ENCODE results near the gene CKAP2L. TPM values are rescaled to one million over a fixed set of nuclear protein-coding genes. Genes with fewer than 3 reads are reported as not detected.

CKAP2L gene
- total and polyA plus RNA-seq, 9 of the 15 experiments (the other 6 are each of a cell fraction or from before 2014, with no cell fraction given), result 10.4 to 21.9 (median 14.2) TPM

DNA sequence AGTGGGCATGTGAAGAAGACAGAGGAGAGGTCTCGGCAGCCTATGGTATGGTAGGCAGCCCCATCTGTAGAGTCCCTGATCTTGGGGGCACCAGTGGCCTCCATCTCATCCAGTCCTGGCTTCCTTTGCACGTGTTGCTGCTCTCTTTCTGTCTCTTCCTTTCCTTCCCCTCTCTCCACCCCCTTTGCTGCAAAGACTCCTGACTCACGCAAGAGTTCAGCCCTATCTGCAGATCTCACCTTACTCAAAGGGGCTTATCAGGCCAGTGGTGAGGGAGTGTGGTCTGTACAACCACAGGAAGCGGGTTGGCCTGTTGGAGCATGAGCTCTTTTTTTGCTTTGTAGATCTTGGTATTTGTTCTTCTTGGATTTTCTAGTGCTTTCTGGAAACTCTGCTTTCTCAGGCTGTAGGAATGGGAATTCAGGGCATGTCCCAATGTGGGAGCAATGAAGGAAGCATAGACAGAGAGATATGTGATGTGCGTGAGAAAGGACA is 58.2 kb downstream of the CKAP2L start (continued):
- TF ChIP-seq, protein P1, sequence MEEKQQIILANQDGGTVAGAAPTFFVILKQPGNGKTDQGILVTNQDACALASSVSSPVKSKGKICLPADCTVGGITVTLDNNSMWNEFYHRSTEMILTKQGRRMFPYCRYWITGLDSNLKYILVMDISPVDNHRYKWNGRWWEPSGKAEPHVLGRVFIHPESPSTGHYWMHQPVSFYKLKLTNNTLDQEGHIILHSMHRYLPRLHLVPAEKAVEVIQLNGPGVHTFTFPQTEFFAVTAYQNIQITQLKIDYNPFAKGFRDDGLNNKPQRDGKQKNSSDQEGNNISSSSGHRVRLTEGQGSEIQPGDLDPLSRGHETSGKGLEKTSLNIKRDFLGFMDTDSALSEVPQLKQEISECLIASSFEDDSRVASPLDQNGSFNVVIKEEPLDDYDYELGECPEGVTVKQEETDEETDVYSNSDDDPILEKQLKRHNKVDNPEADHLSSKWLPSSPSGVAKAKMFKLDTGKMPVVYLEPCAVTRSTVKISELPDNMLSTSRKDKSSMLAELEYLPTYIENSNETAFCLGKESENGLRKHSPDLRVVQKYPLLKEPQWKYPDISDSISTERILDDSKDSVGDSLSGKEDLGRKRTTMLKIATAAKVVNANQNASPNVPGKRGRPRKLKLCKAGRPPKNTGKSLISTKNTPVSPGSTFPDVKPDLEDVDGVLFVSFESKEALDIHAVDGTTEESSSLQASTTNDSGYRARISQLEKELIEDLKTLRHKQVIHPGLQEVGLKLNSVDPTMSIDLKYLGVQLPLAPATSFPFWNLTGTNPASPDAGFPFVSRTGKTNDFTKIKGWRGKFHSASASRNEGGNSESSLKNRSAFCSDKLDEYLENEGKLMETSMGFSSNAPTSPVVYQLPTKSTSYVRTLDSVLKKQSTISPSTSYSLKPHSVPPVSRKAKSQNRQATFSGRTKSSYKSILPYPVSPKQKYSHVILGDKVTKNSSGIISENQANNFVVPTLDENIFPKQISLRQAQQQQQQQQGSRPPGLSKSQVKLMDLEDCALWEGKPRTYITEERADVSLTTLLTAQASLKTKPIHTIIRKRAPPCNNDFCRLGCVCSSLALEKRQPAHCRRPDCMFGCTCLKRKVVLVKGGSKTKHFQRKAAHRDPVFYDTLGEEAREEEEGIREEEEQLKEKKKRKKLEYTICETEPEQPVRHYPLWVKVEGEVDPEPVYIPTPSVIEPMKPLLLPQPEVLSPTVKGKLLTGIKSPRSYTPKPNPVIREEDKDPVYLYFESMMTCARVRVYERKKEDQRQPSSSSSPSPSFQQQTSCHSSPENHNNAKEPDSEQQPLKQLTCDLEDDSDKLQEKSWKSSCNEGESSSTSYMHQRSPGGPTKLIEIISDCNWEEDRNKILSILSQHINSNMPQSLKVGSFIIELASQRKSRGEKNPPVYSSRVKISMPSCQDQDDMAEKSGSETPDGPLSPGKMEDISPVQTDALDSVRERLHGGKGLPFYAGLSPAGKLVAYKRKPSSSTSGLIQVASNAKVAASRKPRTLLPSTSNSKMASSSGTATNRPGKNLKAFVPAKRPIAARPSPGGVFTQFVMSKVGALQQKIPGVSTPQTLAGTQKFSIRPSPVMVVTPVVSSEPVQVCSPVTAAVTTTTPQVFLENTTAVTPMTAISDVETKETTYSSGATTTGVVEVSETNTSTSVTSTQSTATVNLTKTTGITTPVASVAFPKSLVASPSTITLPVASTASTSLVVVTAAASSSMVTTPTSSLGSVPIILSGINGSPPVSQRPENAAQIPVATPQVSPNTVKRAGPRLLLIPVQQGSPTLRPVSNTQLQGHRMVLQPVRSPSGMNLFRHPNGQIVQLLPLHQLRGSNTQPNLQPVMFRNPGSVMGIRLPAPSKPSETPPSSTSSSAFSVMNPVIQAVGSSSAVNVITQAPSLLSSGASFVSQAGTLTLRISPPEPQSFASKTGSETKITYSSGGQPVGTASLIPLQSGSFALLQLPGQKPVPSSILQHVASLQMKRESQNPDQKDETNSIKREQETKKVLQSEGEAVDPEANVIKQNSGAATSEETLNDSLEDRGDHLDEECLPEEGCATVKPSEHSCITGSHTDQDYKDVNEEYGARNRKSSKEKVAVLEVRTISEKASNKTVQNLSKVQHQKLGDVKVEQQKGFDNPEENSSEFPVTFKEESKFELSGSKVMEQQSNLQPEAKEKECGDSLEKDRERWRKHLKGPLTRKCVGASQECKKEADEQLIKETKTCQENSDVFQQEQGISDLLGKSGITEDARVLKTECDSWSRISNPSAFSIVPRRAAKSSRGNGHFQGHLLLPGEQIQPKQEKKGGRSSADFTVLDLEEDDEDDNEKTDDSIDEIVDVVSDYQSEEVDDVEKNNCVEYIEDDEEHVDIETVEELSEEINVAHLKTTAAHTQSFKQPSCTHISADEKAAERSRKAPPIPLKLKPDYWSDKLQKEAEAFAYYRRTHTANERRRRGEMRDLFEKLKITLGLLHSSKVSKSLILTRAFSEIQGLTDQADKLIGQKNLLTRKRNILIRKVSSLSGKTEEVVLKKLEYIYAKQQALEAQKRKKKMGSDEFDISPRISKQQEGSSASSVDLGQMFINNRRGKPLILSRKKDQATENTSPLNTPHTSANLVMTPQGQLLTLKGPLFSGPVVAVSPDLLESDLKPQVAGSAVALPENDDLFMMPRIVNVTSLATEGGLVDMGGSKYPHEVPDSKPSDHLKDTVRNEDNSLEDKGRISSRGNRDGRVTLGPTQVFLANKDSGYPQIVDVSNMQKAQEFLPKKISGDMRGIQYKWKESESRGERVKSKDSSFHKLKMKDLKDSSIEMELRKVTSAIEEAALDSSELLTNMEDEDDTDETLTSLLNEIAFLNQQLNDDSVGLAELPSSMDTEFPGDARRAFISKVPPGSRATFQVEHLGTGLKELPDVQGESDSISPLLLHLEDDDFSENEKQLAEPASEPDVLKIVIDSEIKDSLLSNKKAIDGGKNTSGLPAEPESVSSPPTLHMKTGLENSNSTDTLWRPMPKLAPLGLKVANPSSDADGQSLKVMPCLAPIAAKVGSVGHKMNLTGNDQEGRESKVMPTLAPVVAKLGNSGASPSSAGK (IDR thresholded peaks at IDR 0.05), result peak; percentile 92
- 0 out of 2 replicates have a peak, but pooled peaks have one; percentile 60 for TF ChIP-seq NR2F6 (CRISPR knock-in tag; IDR thresholded peaks at IDR 0.05)
- TF ChIP-seq, protein P2, sequence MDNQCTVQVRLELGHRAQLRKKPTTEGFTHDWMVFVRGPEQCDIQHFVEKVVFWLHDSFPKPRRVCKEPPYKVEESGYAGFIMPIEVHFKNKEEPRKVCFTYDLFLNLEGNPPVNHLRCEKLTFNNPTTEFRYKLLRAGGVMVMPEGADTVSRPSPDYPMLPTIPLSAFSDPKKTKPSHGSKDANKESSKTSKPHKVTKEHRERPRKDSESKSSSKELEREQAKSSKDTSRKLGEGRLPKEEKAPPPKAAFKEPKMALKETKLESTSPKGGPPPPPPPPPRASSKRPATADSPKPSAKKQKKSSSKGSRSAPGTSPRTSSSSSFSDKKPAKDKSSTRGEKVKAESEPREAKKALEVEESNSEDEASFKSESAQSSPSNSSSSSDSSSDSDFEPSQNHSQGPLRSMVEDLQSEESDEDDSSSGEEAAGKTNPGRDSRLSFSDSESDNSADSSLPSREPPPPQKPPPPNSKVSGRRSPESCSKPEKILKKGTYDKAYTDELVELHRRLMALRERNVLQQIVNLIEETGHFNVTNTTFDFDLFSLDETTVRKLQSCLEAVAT (IDR thresholded peaks at IDR 0.05), result peak; percentile 67 to 99; a peak in 3 of 4 replicates
- TF ChIP-seq, protein P3, sequence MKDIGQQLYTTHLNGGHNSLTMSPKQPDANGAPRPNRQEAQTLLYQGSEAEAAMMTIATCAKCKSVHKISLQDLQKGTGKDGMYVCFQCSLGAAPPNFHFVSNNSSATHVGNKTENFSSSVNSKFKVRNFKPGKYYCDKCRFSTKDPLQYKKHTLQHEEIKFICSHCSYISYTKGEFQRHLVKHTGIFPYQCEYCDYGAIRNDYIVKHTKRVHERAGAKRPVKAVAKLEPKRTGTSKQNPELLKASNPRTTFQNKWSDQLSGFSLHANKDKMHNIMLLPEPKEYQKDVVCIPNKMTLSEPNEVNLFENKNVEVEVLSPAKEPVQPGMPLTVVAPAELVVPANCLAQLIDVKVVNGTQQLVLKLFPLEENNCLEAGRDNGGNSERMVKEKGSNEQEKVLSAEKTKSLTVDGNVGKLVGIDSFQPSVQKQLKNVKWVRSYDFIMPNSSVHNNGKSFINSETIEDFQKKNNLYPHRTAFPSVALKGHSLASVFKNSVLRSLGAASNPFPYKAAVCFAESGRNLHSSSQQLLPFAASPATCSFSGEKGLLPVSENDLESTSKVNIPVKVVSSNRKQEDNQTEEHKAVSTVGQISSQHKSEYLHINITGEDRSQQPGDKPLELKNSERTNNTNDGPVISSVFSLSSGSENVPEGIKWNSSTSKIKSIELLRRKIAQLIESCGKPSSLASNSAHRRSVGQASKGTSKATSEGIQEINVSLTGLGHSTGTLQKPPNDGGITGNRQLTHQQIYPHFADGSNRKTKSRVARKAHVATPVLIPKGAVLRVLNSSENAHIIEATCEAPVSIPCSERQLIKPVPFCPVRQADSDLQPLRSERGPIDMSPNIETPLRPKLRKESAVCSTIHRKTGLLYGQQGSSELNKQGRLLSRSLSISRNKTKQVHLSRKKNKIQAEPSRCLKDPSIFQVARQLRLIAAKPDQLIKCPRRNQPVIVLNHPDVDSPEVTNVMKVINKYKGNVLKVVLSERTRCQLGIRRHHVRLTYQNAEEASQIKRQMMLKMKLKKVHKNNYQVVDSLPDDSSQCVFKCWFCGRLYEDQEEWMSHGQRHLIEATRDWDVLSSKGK (CRISPR knock-in tag; IDR thresholded peaks at IDR 0.05), result no peak
